ENCODE data around the gene MYOD1.

DNA sequence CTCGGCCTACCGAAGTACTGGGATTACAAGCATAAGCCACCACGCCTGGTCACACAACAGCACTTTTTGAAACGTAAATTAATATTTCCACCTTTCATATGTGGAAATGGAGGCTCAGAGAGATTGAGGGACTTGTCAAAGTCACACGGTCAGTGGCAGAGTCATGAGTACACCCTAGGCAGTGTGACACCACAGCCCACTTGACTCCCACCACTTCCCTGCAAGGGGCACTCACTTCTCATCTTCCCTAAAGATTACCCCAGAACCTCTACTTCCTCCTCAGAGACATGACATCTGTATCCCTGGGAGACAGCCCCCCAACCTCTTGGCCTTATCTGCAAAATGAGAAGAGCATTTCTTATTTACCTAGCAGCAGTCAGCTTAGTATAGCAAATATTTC, 16.5 kb upstream of the MYOD1 start:
- TF ChIP-seq, protein P1, sequence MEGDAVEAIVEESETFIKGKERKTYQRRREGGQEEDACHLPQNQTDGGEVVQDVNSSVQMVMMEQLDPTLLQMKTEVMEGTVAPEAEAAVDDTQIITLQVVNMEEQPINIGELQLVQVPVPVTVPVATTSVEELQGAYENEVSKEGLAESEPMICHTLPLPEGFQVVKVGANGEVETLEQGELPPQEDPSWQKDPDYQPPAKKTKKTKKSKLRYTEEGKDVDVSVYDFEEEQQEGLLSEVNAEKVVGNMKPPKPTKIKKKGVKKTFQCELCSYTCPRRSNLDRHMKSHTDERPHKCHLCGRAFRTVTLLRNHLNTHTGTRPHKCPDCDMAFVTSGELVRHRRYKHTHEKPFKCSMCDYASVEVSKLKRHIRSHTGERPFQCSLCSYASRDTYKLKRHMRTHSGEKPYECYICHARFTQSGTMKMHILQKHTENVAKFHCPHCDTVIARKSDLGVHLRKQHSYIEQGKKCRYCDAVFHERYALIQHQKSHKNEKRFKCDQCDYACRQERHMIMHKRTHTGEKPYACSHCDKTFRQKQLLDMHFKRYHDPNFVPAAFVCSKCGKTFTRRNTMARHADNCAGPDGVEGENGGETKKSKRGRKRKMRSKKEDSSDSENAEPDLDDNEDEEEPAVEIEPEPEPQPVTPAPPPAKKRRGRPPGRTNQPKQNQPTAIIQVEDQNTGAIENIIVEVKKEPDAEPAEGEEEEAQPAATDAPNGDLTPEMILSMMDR (conservative IDR thresholded peaks at IDR 0.05 in 1 of 2, IDR thresholded peaks at IDR 0.05 in 1 of 2; ENCODE audit: extremely low read depth in 1 of 2, insufficient read depth in 1 of 2, low read depth in 1 of 2, low read length in 2 of 2), result no peak
- TF ChIP-seq EZH2 (IDR thresholded peaks at IDR 0.05; ENCODE audit: borderline replicate concordance, low read length), result no peak

Measured in mammary epithelial cell (primary cell).